HG02870 (cell line): Measurements from ENCODE around the gene GGTLC1.

Source experiments
- ATAC-seq: cut with Tn5 transposase; IDR thresholded peaks from one replicate; pipeline ENCODE4 v1.9.1; 2021; ENCODE audit warnings: mild to moderate bottlenecking, moderate library complexity; ENCODE audit not compliant: unreplicated experiment

The GGTLC1 gene

GRCh38 chr20:23966927-23967615, 21.5 kb downstream of the GGTLC1 start:
- no peak for ATAC-seq

- no peak for ATAC-seq
Observed at GRCh38 chr20:23966298-23966697, 22.3 kb downstream of the GGTLC1 start.

GRCh38 chr20:23963941-23964340, 24.6 kb downstream of the GGTLC1 start:
- ATAC-seq: no peak

GRCh38 chr20:23962272-23962671, 26.3 kb downstream of the GGTLC1 start:
- no peak for ATAC-seq

- no peak for ATAC-seq
Observed at GRCh38 chr20:23959054-23959453, 29.5 kb downstream of the GGTLC1 start.

GRCh38 chr20:23955896-23956295, 32.7 kb downstream of the GGTLC1 start:
- ATAC-seq: no peak

- no peak for ATAC-seq
Observed at GRCh38 chr20:23954008-23954745, 34.4 kb downstream of the GGTLC1 start.

- no peak for ATAC-seq
Observed at GRCh38 chr20:23946206-23946605, 42.4 kb downstream of the GGTLC1 start.

GRCh38 chr20:23943304-23943703, 45.3 kb downstream of the GGTLC1 start:
- no peak for ATAC-seq

- no peak for ATAC-seq
Observed at GRCh38 chr20:23939641-23940040, 48.9 kb downstream of the GGTLC1 start.

- no peak for ATAC-seq
Observed at GRCh38 chr20:23939063-23939462, 49.5 kb downstream of the GGTLC1 start.

GRCh38 chr20:23938118-23938438, 50.5 kb downstream of the GGTLC1 start:
- no peak for ATAC-seq

- ATAC-seq: peak; percentile 65
Observed at GRCh38 chr20:23937303-23938117, 51.1 kb downstream of the GGTLC1 start.
